A673 (cell line): Measurements from ENCODE around the gene HCFC2. TPM values are rescaled to one million over a fixed set of nuclear protein-coding genes. Genes with fewer than 3 reads are reported as not detected.
"Not testable (repeated sequence)": the region's sequence is repeated elsewhere in the genome, so short reads cannot be mapped to it uniquely, and the experiment has no call there.

ENCODE experiments used
- BruUV-seq: library from RNA; stranded (reverse); fragments of 400-500 nt; replicated peaks from 2 replicates; lab custom pipeline; 2021; lab: Mats Ljungman, UMichigan
- CTCF ChIA-PET: fragments of 300-600 bp; sonication (Branson Sonifier 250); formaldehyde crosslinking; loops from one replicate; lab custom pipeline; 2022; ENCODE audit warnings: antibody characterized with exemption; lab: Charles Lee
- POLR2A ChIA-PET: fragments of 300-600 bp; sonication (Branson Sonifier 250); formaldehyde crosslinking; loops from one replicate; lab custom pipeline; 2022; ENCODE audit warnings: antibody characterized with exemption; ENCODE audit not compliant: low non-redundant PET; lab: Charles Lee
- DNase-seq: peaks from one replicate; pipeline ENCODE4 v3.0.0-alpha.2; 2015; ENCODE audit warnings: low spot score
- H3K27ac ChIP-seq: fragments of 200-600 bp; sonication (generic); 2 replicates; pipeline ENCODE4 v1.5.1; 2016; ENCODE audit warnings: mixed run types, low read depth, mild to moderate bottlenecking, mixed read lengths, antibody characterized with exemption, low read length; ENCODE audit not compliant: poor library complexity, severe bottlenecking
- H3K27me3 ChIP-seq: fragments of 200-600 bp; sonication (generic); replicated peaks from 2 replicates; pipeline ENCODE4 v1.6.1; 2017; ENCODE audit warnings: mixed run types, low read depth, mild to moderate bottlenecking, mixed read lengths, antibody characterized with exemption, low read length; ENCODE audit not compliant: insufficient read depth, poor library complexity
- H3K36me3 ChIP-seq: fragments of 200-600 bp; sonication (generic); 2 replicates; pipeline ENCODE4 v1.6.1; 2016; ENCODE audit warnings: mixed run types, mild to moderate bottlenecking, mixed read lengths, antibody characterized with exemption, low read length; ENCODE audit not compliant: insufficient read depth, poor library complexity, severe bottlenecking
- H3K4me1 ChIP-seq: fragments of 200-600 bp; sonication (generic); 2 replicates; pipeline ENCODE4 v1.6.1; 2017; ENCODE audit warnings: mixed run types, mild to moderate bottlenecking, mixed read lengths, antibody characterized with exemption, low read length; ENCODE audit not compliant: insufficient read depth, poor library complexity, severe bottlenecking
- H3K4me3 ChIP-seq: fragments of 200-600 bp; sonication (generic); 2 replicates; pipeline ENCODE4 v1.5.1; 2016; ENCODE audit warnings: low read depth, mixed run types, mild to moderate bottlenecking, mixed read lengths, low read length; ENCODE audit not compliant: poor library complexity, severe bottlenecking
- H3K9me3 ChIP-seq: fragments of 200-600 bp; sonication (generic); 2 replicates; pipeline ENCODE4 v1.6.1; 2016; ENCODE audit warnings: mixed run types, low read depth, mild to moderate bottlenecking, mixed read lengths, antibody characterized with exemption, low read length; ENCODE audit not compliant: poor library complexity, severe bottlenecking
- CTCF ChIP-seq: fragments of 300-800, 200-600 bp; sonication (generic); conservative IDR thresholded peaks from 2 replicates; pipeline ENCODE4 v1.5.1; 2017; ENCODE audit warnings: low read depth, mild to moderate bottlenecking, antibody characterized with exemption, low read length, moderate library complexity, mixed read lengths
- EZH2 ChIP-seq: fragments of 200-600 bp; sonication (generic); IDR thresholded peaks from 2 replicates; pipeline ENCODE4 v1.6.1; 2017; ENCODE audit warnings: borderline replicate concordance, low read depth, mild to moderate bottlenecking, mixed read lengths, antibody characterized with exemption, low read length; ENCODE audit not compliant: poor library complexity, severe bottlenecking
- intact Hi-C: fragments of 100-400 bp; cut with micrococcal nuclease; formaldehyde crosslinking; loops from one replicate; pipeline ENCODE4 v1.10.0; 2022; ENCODE audit not compliant: unreplicated experiment
- total RNA-seq: library from RNA; stranded (reverse); gene quantifications from 2 replicates; pipeline ENCODE4 v1.2.3, GENCODE V29; 2021

The HCFC2 gene
- total RNA-seq, 1 experiment from 2014 or later, result 8.5 TPM

- H3K36me3 ChIP-seq, result no peaks in the 10 kb centered on the region
- H3K4me1 ChIP-seq, result no peaks in the 10 kb centered on the region
- H3K27ac ChIP-seq, result no peak overlapping the region
- H3K27me3 ChIP-seq, result peaks cover 13% of the 10 kb centered on the region
- TF ChIP-seq EZH2 (no peak), CTCF (no peak)
- no TSS peak for BruUV-seq
- ChIA-PET CTCF (interaction anchor here (0.6 kb wide), 1 partner anchor 24 kb away, joined by 3 read pairs; no protein-coding TSS in a partner anchor), POLR2A (no interaction called here)
- no peak overlapping the region for H3K4me3 ChIP-seq
- intact Hi-C loops, result no loop called here
- H3K9me3 ChIP-seq, result peaks cover 10% of the 10 kb centered on the region
- no peak for DNase-seq
Measured at GRCh38 chr12:104026841-104027599, 37.3 kb upstream of the HCFC2 start.

GRCh38 chr12:104030596-104030995, 33.7 kb upstream of the HCFC2 start:
- POLR2A ChIA-PET, BruUV-seq: not testable (repeated sequence)

GRCh38 chr12:104036143-104036542, 28.2 kb upstream of the HCFC2 start:
- H3K27ac ChIP-seq, DNase-seq, CTCF ChIA-PET, H3K4me3 ChIP-seq, BruUV-seq, H3K36me3 ChIP-seq, H3K27me3 ChIP-seq, intact Hi-C loops, POLR2A ChIA-PET, H3K9me3 ChIP-seq, H3K4me1 ChIP-seq: not testable (repeated sequence)

More at GRCh38 chr12:104030596-104030995, 33.7 kb upstream of the HCFC2 start:
- H3K27ac ChIP-seq, H3K4me1 ChIP-seq, DNase-seq, intact Hi-C loops, CTCF ChIA-PET, H3K4me3 ChIP-seq, H3K36me3 ChIP-seq, H3K9me3 ChIP-seq: not testable (repeated sequence)
- H3K27me3 ChIP-seq, result peaks cover 13% of the 10 kb centered on the region

- CTCF ChIA-PET, H3K4me1 ChIP-seq, H3K27me3 ChIP-seq, intact Hi-C loops, H3K4me3 ChIP-seq, H3K9me3 ChIP-seq, H3K36me3 ChIP-seq, H3K27ac ChIP-seq, DNase-seq, POLR2A ChIA-PET, BruUV-seq: not testable (repeated sequence)
Measured at GRCh38 chr12:104039769-104040168, 24.6 kb upstream of the HCFC2 start.
